Testis (tissue), 2 donors: Measurements from ENCODE around the gene PFDN2.

Experiments
- CTCF ChIP-seq, 3 experiments: fragments of 450-650 bp in 2 of 3; fragments of 200-600 bp in 1 of 3; sonication (generic) in 1 of 3; IDR thresholded peaks; one replicate each; pipeline ENCODE4 v1.5.1; 2016 to 2019; ENCODE audit warnings: antibody characterized with exemption in 3 of 3, mild to moderate bottlenecking in 2 of 3, moderate library complexity in 1 of 3
- POLR2A ChIP-seq: fragments of 450-650 bp; IDR thresholded peaks from one replicate; pipeline ENCODE4 v1.6.1; 2017; ENCODE audit warnings: antibody characterized with exemption, mild to moderate bottlenecking, moderate library complexity

GRCh38 chr1:161132410-161133219 is 14.8 kb upstream of the PFDN2 start, which contains the start of gene DEDD:
- no peak for TF ChIP-seq CTCF (IDR thresholded peaks at IDR 0.05)
- no peak for TF ChIP-seq POLR2A
